Activated naive CD8-positive, alpha-beta T cell treated with anti-CD3 and anti-CD28 coated beads, Interleukin-2, amount 10 ng/mL, durations not matched to agents 7 days and 5 days (primary cell): ENCODE results near the gene OR11A1. TPM values are rescaled to one million over a fixed set of nuclear protein-coding genes. Genes with fewer than 3 reads are reported as not detected.

Experiments
- ATAC-seq: fragments of 150-1000 bp; cut with Tn5 transposase; one replicate; pipeline ENCODE4 v1.10.0; 2021; ENCODE audit warnings: low read depth, moderate library complexity
- POLR2A ChIA-PET: fragments of 350-600 bp; sonication (Branson Sonifier 250); formaldehyde crosslinking; loops from one replicate; lab custom pipeline; 2021; ENCODE audit warnings: antibody characterized with exemption; lab: Charles Lee
- DNase-seq: peaks from one replicate; pipeline ENCODE4 v3.0.0; 2021
- H3K27ac Mint-ChIP-seq: one replicate; pipeline ENCODE4 v1.8.0; 2022; ENCODE audit warnings: mild to moderate bottlenecking, mixed read lengths
- H3K27me3 Mint-ChIP-seq: one replicate; pipeline ENCODE4 v1.8.0; 2022; ENCODE audit warnings: mild to moderate bottlenecking, moderate library complexity, mixed read lengths
- H3K36me3 Mint-ChIP-seq: one replicate; pipeline ENCODE4 v1.8.0; 2021; ENCODE audit warnings: mild to moderate bottlenecking, mixed read lengths
- H3K4me1 Mint-ChIP-seq: one replicate; pipeline ENCODE4 v1.8.0; 2021; ENCODE audit warnings: mixed read lengths
- H3K4me3 Mint-ChIP-seq: one replicate; pipeline ENCODE4 v1.8.0; 2022; ENCODE audit warnings: mild to moderate bottlenecking, moderate library complexity, mixed read lengths
- H3K9me3 Mint-ChIP-seq: one replicate; pipeline ENCODE4 v1.8.0; 2021; ENCODE audit warnings: mixed read lengths
- total RNA-seq, 2 experiments: library from RNA; stranded (reverse); gene quantifications; one replicate each; pipeline ENCODE4 v1.2.3, GENCODE V29; 2021

The OR11A1 gene
- total RNA-seq, 2 experiments from 2014 or later = not detected

GRCh38 chr6:29490552-29490951, 33.7 kb upstream of the OR11A1 start:
- POLR2A ChIA-PET = no interaction called here
- ATAC-seq = no peak

GRCh38 chr6:29490055-29490454, 33.2 kb upstream of the OR11A1 start:
- Mint-ChIP-seq H3K36me3 (no peaks in the 10 kb centered on the region), H3K4me3 (no peak overlapping the region), H3K4me1 (no peaks in the 10 kb centered on the region), H3K27ac (no peak overlapping the region), H3K27me3 (peaks cover 7% of the 10 kb centered on the region), H3K9me3 (peaks cover 1% of the 10 kb centered on the region)
- ATAC-seq (no peak), DNase-seq (no peak)
- POLR2A ChIA-PET = no interaction called here

More at GRCh38 chr6:29490552-29490951, 33.7 kb upstream of the OR11A1 start:
- DNase-seq = no peak
- Mint-ChIP-seq H3K27ac (no peak overlapping the region), H3K9me3 (peaks cover 1% of the 10 kb centered on the region), H3K27me3 (peaks cover 7% of the 10 kb centered on the region), H3K4me3 (no peak overlapping the region), H3K36me3 (no peaks in the 10 kb centered on the region), H3K4me1 (no peaks in the 10 kb centered on the region)

- DNase-seq = no peak
- H3K27me3 Mint-ChIP-seq = peaks cover 7% of the 10 kb centered on the region
- no peak overlapping the region for H3K27ac Mint-ChIP-seq
- H3K4me1 Mint-ChIP-seq = no peaks in the 10 kb centered on the region
- POLR2A ChIA-PET = no interaction called here
- ATAC-seq = no peak
- no peaks in the 10 kb centered on the region for H3K36me3 Mint-ChIP-seq
- no peak overlapping the region for H3K4me3 Mint-ChIP-seq
- peaks cover 1% of the 10 kb centered on the region for H3K9me3 Mint-ChIP-seq
Observed at GRCh38 chr6:29489286-29489685, 32.4 kb upstream of the OR11A1 start.

- H3K36me3 Mint-ChIP-seq = no peaks in the 10 kb centered on the region
- peaks cover 1% of the 10 kb centered on the region for H3K9me3 Mint-ChIP-seq
- no peak for DNase-seq
- no peak overlapping the region for H3K27ac Mint-ChIP-seq
- H3K4me3 Mint-ChIP-seq = no peak overlapping the region
- H3K27me3 Mint-ChIP-seq = peaks cover 8% of the 10 kb centered on the region
- ATAC-seq = no peak
- H3K4me1 Mint-ChIP-seq = no peaks in the 10 kb centered on the region
- POLR2A ChIA-PET = no interaction called here
Observed at GRCh38 chr6:29488874-29489273, 32.0 kb upstream of the OR11A1 start.

GRCh38 chr6:29487660-29488059, 30.8 kb upstream of the OR11A1 start, which contains the start of gene MAS1L:
Gene MAS1L, minus strand, starts transcription at chr6:29487956. Its CDS starts 54 bp downstream, at chr6:29487902.
- Mint-ChIP-seq H3K36me3 (no peaks in the 10 kb centered on the region), H3K4me3 (no peak within 1 kb of the TSS), H3K27ac (no peak within 1 kb of the TSS), H3K27me3 (peaks cover 15% of the 10 kb centered on the region), H3K9me3 (peaks cover 1% of the 10 kb centered on the region), H3K4me1 (no peaks in the 10 kb centered on the region)
- ATAC-seq = no peak
- POLR2A ChIA-PET = no interaction called here
- no peak for DNase-seq

- Mint-ChIP-seq H3K27me3 (peaks cover 21% of the 10 kb centered on the region), H3K4me1 (no peaks in the 10 kb centered on the region), H3K4me3 (no peak overlapping the region), H3K9me3 (peaks cover 1% of the 10 kb centered on the region), H3K27ac (no peak overlapping the region), H3K36me3 (no peaks in the 10 kb centered on the region)
- DNase-seq (no peak), ATAC-seq (no peak)
- POLR2A ChIA-PET = no interaction called here
Observed at GRCh38 chr6:29487131-29487530, 30.3 kb upstream of the OR11A1 start.

- ATAC-seq (no peak), DNase-seq (no peak)
- no peak overlapping the region for H3K4me3 Mint-ChIP-seq
- H3K27me3 Mint-ChIP-seq = peaks cover 25% of the 10 kb centered on the region
- H3K27ac Mint-ChIP-seq = no peak overlapping the region
- peaks cover 1% of the 10 kb centered on the region for H3K9me3 Mint-ChIP-seq
- no peaks in the 10 kb centered on the region for H3K36me3 Mint-ChIP-seq
- no peaks in the 10 kb centered on the region for H3K4me1 Mint-ChIP-seq
- POLR2A ChIA-PET = no interaction called here
Observed at GRCh38 chr6:29486577-29486976, 29.7 kb upstream of the OR11A1 start.

- peaks cover 25% of the 10 kb centered on the region for H3K27me3 Mint-ChIP-seq
- peaks cover 3% of the 10 kb centered on the region for H3K4me1 Mint-ChIP-seq
- no peaks in the 10 kb centered on the region for H3K9me3 Mint-ChIP-seq
- POLR2A ChIA-PET = no interaction called here
- H3K36me3 Mint-ChIP-seq = no peaks in the 10 kb centered on the region
- no peak overlapping the region for H3K27ac Mint-ChIP-seq
- no peak overlapping the region for H3K4me3 Mint-ChIP-seq
- ATAC-seq = no peak
- DNase-seq = no peak
Observed at GRCh38 chr6:29483735-29484134, 26.9 kb upstream of the OR11A1 start.

- Mint-ChIP-seq H3K4me3 (no peak overlapping the region), H3K4me1 (peaks cover 3% of the 10 kb centered on the region), H3K27ac (no peak overlapping the region), H3K9me3 (no peaks in the 10 kb centered on the region), H3K36me3 (no peaks in the 10 kb centered on the region), H3K27me3 (peaks cover 25% of the 10 kb centered on the region)
- POLR2A ChIA-PET = no interaction called here
- ATAC-seq (no peak), DNase-seq (no peak)
Observed at GRCh38 chr6:29483186-29483585, 26.3 kb upstream of the OR11A1 start.

GRCh38 chr6:29479560-29479959, 22.7 kb upstream of the OR11A1 start:
- no peak overlapping the region for H3K27ac Mint-ChIP-seq
- no peak for DNase-seq
- peaks cover 19% of the 10 kb centered on the region for H3K27me3 Mint-ChIP-seq
- H3K36me3 Mint-ChIP-seq = no peaks in the 10 kb centered on the region
- no peaks in the 10 kb centered on the region for H3K9me3 Mint-ChIP-seq
- no peak for ATAC-seq
- H3K4me1 Mint-ChIP-seq = peaks cover 3% of the 10 kb centered on the region
- H3K4me3 Mint-ChIP-seq = no peak overlapping the region
- POLR2A ChIA-PET = no interaction called here

GRCh38 chr6:29478740-29479139, 21.9 kb upstream of the OR11A1 start:
- DNase-seq = no peak
- Mint-ChIP-seq H3K27me3 (peaks cover 18% of the 10 kb centered on the region), H3K4me3 (no peak overlapping the region), H3K36me3 (no peaks in the 10 kb centered on the region), H3K4me1 (peaks cover 3% of the 10 kb centered on the region), H3K27ac (no peak overlapping the region), H3K9me3 (no peaks in the 10 kb centered on the region)
- POLR2A ChIA-PET = no interaction called here
- ATAC-seq = no peak

GRCh38 chr6:29477923-29478450, 21.1 kb upstream of the OR11A1 start:
- Mint-ChIP-seq H3K4me3 (no peak overlapping the region), H3K27me3 (peaks cover 11% of the 10 kb centered on the region), H3K9me3 (no peaks in the 10 kb centered on the region), H3K27ac (no peak overlapping the region), H3K36me3 (no peaks in the 10 kb centered on the region), H3K4me1 (peaks cover 3% of the 10 kb centered on the region)
- POLR2A ChIA-PET = no interaction called here
- DNase-seq (no peak), ATAC-seq (no peak)

- Mint-ChIP-seq H3K27ac (no peak overlapping the region), H3K36me3 (no peaks in the 10 kb centered on the region), H3K27me3 (peaks cover 2% of the 10 kb centered on the region), H3K4me1 (peaks cover 2% of the 10 kb centered on the region), H3K4me3 (no peak overlapping the region), H3K9me3 (no peaks in the 10 kb centered on the region)
- POLR2A ChIA-PET = no interaction called here
- DNase-seq (no peak), ATAC-seq (no peak)
Observed at GRCh38 chr6:29474996-29475395, 18.1 kb upstream of the OR11A1 start.

- Mint-ChIP-seq H3K4me3 (no peak overlapping the region), H3K4me1 (peaks cover 2% of the 10 kb centered on the region), H3K9me3 (no peaks in the 10 kb centered on the region), H3K27me3 (peaks cover 6% of the 10 kb centered on the region), H3K27ac (no peak overlapping the region), H3K36me3 (no peaks in the 10 kb centered on the region)
- POLR2A ChIA-PET = no interaction called here
- DNase-seq (no peak), ATAC-seq (no peak)
Observed at GRCh38 chr6:29466241-29466640, 9.4 kb upstream of the OR11A1 start.

GRCh38 chr6:29465801-29466200, 8.9 kb upstream of the OR11A1 start:
- POLR2A ChIA-PET = no interaction called here
- DNase-seq (no peak), ATAC-seq (no peak)
- H3K27ac Mint-ChIP-seq = no peak overlapping the region
- H3K4me3 Mint-ChIP-seq = no peak overlapping the region
- peaks cover 2% of the 10 kb centered on the region for H3K4me1 Mint-ChIP-seq
- no peaks in the 10 kb centered on the region for H3K9me3 Mint-ChIP-seq
- H3K27me3 Mint-ChIP-seq = peaks cover 10% of the 10 kb centered on the region
- H3K36me3 Mint-ChIP-seq = no peaks in the 10 kb centered on the region
